OCI-LY1 (cell line): ENCODE data around the gene ADAMTSL1.

ENCODE experiments used
- H2AFZ ChIP-seq: fragments of 200-600 bp; sonication (generic), shearing (Covaris generic); 2 replicates; pipeline ENCODE4 v1.6.0; 2014; ENCODE audit warnings: antibody characterized with exemption, mild to moderate bottlenecking, low read length
- H3F3A ChIP-seq: fragments of 200-600 bp; sonication (generic), shearing (Covaris generic); 2 replicates; pipeline ENCODE4 v1.6.0; 2014; ENCODE audit warnings: mild to moderate bottlenecking, antibody characterized with exemption, low read length, moderate library complexity; ENCODE audit not compliant: insufficient read depth
- H3K27ac ChIP-seq: fragments of 200-600 bp; sonication (generic); 2 replicates; pipeline ENCODE4 v1.5.1; 2014; ENCODE audit warnings: low read length, mixed run types, mild to moderate bottlenecking, low read depth; ENCODE audit not compliant: poor library complexity, severe bottlenecking
- H3K27me3 ChIP-seq: fragments of 200-600 bp; sonication (generic); 2 replicates; pipeline ENCODE4 v1.6.0; 2014; ENCODE audit warnings: antibody characterized with exemption, mild to moderate bottlenecking, low read length, moderate library complexity; ENCODE audit not compliant: insufficient read depth
- H3K36me3 ChIP-seq: fragments of 200-600 bp; sonication (generic); 2 replicates; pipeline ENCODE4 v1.6.1; 2014; ENCODE audit warnings: mild to moderate bottlenecking, antibody characterized with exemption, low read length, moderate library complexity, mixed read lengths; ENCODE audit not compliant: insufficient read depth
- H3K4me1 ChIP-seq: fragments of 200-600 bp; sonication (generic); 2 replicates; pipeline ENCODE4 v1.5.1; 2014; ENCODE audit warnings: mild to moderate bottlenecking, low read length, moderate library complexity; ENCODE audit not compliant: insufficient read depth, severe bottlenecking
- H3K4me2 ChIP-seq: fragments of 200-600 bp; sonication (generic), shearing (Covaris generic); 2 replicates; pipeline ENCODE4 v1.6.1; 2014; ENCODE audit warnings: low read length
- H3K4me3 ChIP-seq: fragments of 200-600 bp; sonication (generic); 2 replicates; pipeline ENCODE4 v1.5.1; 2014; ENCODE audit warnings: low read length, low read depth, mild to moderate bottlenecking, mixed read lengths; ENCODE audit not compliant: poor library complexity, severe bottlenecking
- H3K79me2 ChIP-seq: fragments of 200-600 bp; shearing (Covaris generic); 2 replicates; pipeline ENCODE4 v1.6.1; 2016; ENCODE audit warnings: mixed run types, low read length, mixed read lengths; ENCODE audit not compliant: insufficient read depth
- H3K9ac ChIP-seq: fragments of 200-600 bp; sonication (generic), shearing (Covaris generic); 2 replicates; pipeline ENCODE4 v1.6.1; 2014; ENCODE audit warnings: mild to moderate bottlenecking, low read length, mixed read lengths
- H3K9me2 ChIP-seq: fragments of 200-600 bp; sonication (generic), shearing (Covaris generic); 2 replicates; pipeline ENCODE4 v1.6.1; 2014; ENCODE audit warnings: low read depth, mild to moderate bottlenecking, low read length, mixed read lengths
- H3K9me3 ChIP-seq: fragments of 200-600 bp; shearing (Covaris generic); 2 replicates; pipeline ENCODE4 v1.6.1; 2014; ENCODE audit warnings: low read length, mixed read lengths
- H4K20me1 ChIP-seq: fragments of 200-600 bp; sonication (generic), shearing (Covaris generic); 2 replicates; pipeline ENCODE4 v1.6.0; 2016; ENCODE audit warnings: mild to moderate bottlenecking, low read length; ENCODE audit not compliant: insufficient read depth
- EZH2 ChIP-seq: fragments of 200-600 bp; sonication (generic), shearing (Covaris generic); IDR thresholded peaks from 2 replicates; pipeline ENCODE4 v1.8.0; 2017; ENCODE audit warnings: borderline replicate concordance, mixed run types, mild to moderate bottlenecking, antibody characterized with exemption, low read length, moderate library complexity, mixed read lengths
- TF ChIP-seq, protein P1 (sequence below): fragments of 200-600 bp; sonication (generic), shearing (Covaris generic); IDR thresholded peaks from 2 replicates; pipeline ENCODE4 v1.5.1; 2017; ENCODE audit warnings: mild to moderate bottlenecking, antibody characterized with exemption, low read length, moderate library complexity, mixed read lengths

ADAMTSL1 gene

GRCh38 chr9:18795947-18796671 lies 322.2 kb downstream of the ADAMTSL1 start:
- Histone ChIP-seq H3K79me2 (no peaks in the 10 kb centered on the region), H3K4me2 (no peak overlapping the region), H3K9me2 (no peaks in the 10 kb centered on the region), H2AFZ (no peak overlapping the region), H3K27ac (no peak overlapping the region), H3K4me3 (no peak overlapping the region), H3K4me1 (no peaks in the 10 kb centered on the region), H4K20me1 (no peaks in the 10 kb centered on the region), H3K36me3 (no peaks in the 10 kb centered on the region), H3K9me3 (no peaks in the 10 kb centered on the region), H3F3A (no peaks in the 10 kb centered on the region), H3K9ac (no peak overlapping the region), H3K27me3 (no peaks in the 10 kb centered on the region)
- TF ChIP-seq, protein P1, sequence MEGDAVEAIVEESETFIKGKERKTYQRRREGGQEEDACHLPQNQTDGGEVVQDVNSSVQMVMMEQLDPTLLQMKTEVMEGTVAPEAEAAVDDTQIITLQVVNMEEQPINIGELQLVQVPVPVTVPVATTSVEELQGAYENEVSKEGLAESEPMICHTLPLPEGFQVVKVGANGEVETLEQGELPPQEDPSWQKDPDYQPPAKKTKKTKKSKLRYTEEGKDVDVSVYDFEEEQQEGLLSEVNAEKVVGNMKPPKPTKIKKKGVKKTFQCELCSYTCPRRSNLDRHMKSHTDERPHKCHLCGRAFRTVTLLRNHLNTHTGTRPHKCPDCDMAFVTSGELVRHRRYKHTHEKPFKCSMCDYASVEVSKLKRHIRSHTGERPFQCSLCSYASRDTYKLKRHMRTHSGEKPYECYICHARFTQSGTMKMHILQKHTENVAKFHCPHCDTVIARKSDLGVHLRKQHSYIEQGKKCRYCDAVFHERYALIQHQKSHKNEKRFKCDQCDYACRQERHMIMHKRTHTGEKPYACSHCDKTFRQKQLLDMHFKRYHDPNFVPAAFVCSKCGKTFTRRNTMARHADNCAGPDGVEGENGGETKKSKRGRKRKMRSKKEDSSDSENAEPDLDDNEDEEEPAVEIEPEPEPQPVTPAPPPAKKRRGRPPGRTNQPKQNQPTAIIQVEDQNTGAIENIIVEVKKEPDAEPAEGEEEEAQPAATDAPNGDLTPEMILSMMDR = no peak
- TF ChIP-seq EZH2 = no peak

- no peaks in the 10 kb centered on the region for H3K4me1 ChIP-seq
These were observed 322.8 kb downstream of the ADAMTSL1 start for GRCh38 chr9:18796696-18797270.

DNA sequence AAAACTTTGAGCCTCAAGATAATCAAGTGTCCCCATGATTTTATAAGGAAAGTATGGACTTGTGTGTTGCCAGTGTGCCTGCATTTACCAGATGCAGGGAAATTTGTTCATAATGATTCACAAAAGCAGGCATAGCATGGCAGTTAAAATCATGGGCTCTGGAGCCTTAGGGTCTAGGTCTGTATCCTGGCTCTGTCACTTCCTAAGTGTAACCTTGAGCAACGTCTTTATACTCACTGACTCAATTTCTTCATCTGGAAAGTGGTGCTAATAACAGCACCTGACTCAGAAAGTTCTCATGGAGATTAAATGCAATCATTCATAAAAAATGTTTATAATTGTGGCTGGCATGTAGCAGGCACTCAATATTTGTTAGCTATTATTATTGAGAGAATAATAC lies 324.2 kb downstream of the ADAMTSL1 start:
- Histone ChIP-seq H3K9me3 (no peaks in the 10 kb centered on the region), H3K4me1 (no peaks in the 10 kb centered on the region), H3K79me2 (no peaks in the 10 kb centered on the region), H3K4me3 (no peak overlapping the region), H3K9ac (no peak overlapping the region), H3K27me3 (no peaks in the 10 kb centered on the region), H3K36me3 (no peaks in the 10 kb centered on the region), H4K20me1 (no peaks in the 10 kb centered on the region), H3F3A (no peaks in the 10 kb centered on the region), H2AFZ (no peak overlapping the region), H3K9me2 (no peaks in the 10 kb centered on the region), H3K27ac (no peak overlapping the region), H3K4me2 (no peak overlapping the region)
- TF ChIP-seq EZH2 = no peak
- TF ChIP-seq, protein P1 = no peak

More at GRCh38 chr9:18796696-18797270, 322.8 kb downstream of the ADAMTSL1 start:
- Histone ChIP-seq H3K9ac (no peak overlapping the region), H3K4me3 (no peak overlapping the region), H3F3A (no peaks in the 10 kb centered on the region), H4K20me1 (no peaks in the 10 kb centered on the region), H3K4me2 (no peak overlapping the region), H2AFZ (no peak overlapping the region), H3K27ac (no peak overlapping the region), H3K9me2 (no peaks in the 10 kb centered on the region), H3K79me2 (no peaks in the 10 kb centered on the region), H3K9me3 (no peaks in the 10 kb centered on the region), H3K36me3 (no peaks in the 10 kb centered on the region), H3K27me3 (no peaks in the 10 kb centered on the region)
- TF ChIP-seq, protein P1 = no peak
- TF ChIP-seq EZH2 = no peak
